Measurements from ENCODE around the gene KRTAP2-1.

DNA sequence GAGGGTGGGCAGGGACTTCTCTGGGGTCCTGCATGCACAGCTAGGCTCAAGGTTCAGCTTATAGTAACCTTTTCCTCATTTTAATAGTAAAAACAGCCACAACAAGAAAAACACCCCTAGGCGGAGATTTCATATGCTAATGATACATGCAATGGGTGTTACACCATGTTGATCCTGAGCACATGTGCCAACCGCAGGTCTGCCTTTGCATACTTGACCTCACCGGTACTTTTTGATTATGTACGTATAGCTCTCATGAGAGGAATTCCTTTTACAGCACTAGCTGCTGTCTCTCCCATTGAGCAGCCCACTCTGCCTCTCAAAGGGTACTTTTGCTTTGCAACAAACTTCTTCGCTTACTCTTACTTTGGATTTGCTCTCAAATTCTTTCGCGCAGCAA lies 48.9 kb upstream of the KRTAP2-1 start:
- TF ChIP-seq POLR2AphosphoS5 (IDR thresholded peaks at IDR 0.05; ENCODE audit: low read depth, low read length) (no peak), POLR2A (IDR thresholded peaks at IDR 0.05; ENCODE audit: low read depth, low read length) (no peak), TAF1 (IDR thresholded peaks at IDR 0.05; ENCODE audit: borderline replicate concordance, low read depth, low read length) (no peak)

Measured in GM12892 (cell line).